ENCODE data around the gene RPAP3.

RPAP3 gene

DNA sequence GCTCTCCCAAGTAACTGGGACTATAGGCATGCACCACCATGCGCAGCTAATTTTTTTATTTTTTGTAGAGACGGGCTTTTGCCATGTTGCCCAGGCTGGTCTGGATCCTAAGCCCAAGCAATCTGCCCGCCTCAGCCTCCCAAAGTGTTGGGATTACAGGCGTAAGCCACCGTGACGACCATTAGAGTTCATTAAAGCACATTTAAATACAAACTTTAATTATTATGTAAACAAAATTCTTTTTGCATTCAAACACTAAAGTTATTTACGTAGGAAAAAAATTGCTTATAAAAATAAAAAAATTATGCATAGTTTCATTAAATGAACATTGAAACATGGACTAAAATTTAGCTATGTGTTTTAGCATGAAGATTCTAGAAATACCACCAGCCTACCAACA, 7.2 kb downstream of the RPAP3 start:
- peaks cover 34% of the 10 kb centered on the region for H3K36me3 ChIP-seq
- H3K4me1 ChIP-seq (ENCODE audit: control insufficient read depth in 1 of 2, insufficient read depth in 1 of 2, low read depth in 1 of 2, low read length in 1 of 2) = peaks cover 10% of the 10 kb centered on the region in 2 experiments

DNA sequence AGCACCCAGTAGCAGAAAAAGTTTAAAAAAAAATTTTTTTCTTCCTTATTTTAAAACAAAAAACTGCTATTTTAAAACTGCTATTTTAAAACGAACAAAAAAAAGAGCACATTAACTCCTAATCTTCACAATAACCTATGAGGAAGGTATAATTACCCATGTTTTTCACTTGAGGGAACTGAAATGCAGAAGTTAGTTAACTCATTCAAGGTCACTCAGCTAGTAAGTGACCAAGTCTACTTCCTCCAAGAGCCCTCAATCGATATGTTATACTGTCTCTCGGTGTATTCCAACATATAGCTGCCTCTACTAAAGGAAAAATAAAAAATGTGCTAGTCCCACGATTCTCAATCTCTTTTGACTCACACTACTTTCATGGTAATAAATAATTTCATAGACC, 7.8 kb downstream of the RPAP3 start:
- peak overlapping the region; percentile 50 for H3K27ac ChIP-seq
- TF ChIP-seq, protein P1, sequence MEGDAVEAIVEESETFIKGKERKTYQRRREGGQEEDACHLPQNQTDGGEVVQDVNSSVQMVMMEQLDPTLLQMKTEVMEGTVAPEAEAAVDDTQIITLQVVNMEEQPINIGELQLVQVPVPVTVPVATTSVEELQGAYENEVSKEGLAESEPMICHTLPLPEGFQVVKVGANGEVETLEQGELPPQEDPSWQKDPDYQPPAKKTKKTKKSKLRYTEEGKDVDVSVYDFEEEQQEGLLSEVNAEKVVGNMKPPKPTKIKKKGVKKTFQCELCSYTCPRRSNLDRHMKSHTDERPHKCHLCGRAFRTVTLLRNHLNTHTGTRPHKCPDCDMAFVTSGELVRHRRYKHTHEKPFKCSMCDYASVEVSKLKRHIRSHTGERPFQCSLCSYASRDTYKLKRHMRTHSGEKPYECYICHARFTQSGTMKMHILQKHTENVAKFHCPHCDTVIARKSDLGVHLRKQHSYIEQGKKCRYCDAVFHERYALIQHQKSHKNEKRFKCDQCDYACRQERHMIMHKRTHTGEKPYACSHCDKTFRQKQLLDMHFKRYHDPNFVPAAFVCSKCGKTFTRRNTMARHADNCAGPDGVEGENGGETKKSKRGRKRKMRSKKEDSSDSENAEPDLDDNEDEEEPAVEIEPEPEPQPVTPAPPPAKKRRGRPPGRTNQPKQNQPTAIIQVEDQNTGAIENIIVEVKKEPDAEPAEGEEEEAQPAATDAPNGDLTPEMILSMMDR (IDR thresholded peaks at IDR 0.05) = no peak
- H3K9me3 ChIP-seq = no peaks in the 10 kb centered on the region
- H3K36me3 ChIP-seq = peaks cover 40% of the 10 kb centered on the region
- H3K4me3 ChIP-seq (ENCODE audit: low read depth in 1 of 2, low read length in 1 of 2) = no peak overlapping the region
- peaks cover 10% of the 10 kb centered on the region in 2 experiments for H3K4me1 ChIP-seq (ENCODE audit: control insufficient read depth in 1 of 2, insufficient read depth in 1 of 2, low read depth in 1 of 2, low read length in 1 of 2)
- no peaks in the 10 kb centered on the region for H3K27me3 ChIP-seq

More for the DNA sequence above, 7.2 kb downstream of the RPAP3 start:
- H3K27ac ChIP-seq = no peak overlapping the region
- H3K27me3 ChIP-seq = no peaks in the 10 kb centered on the region
- H3K9me3 ChIP-seq = no peaks in the 10 kb centered on the region
- no peak overlapping the region for H3K4me3 ChIP-seq (ENCODE audit: low read depth in 1 of 2, low read length in 1 of 2)
- TF ChIP-seq, protein P1 (IDR thresholded peaks at IDR 0.05) = no peak

DNA sequence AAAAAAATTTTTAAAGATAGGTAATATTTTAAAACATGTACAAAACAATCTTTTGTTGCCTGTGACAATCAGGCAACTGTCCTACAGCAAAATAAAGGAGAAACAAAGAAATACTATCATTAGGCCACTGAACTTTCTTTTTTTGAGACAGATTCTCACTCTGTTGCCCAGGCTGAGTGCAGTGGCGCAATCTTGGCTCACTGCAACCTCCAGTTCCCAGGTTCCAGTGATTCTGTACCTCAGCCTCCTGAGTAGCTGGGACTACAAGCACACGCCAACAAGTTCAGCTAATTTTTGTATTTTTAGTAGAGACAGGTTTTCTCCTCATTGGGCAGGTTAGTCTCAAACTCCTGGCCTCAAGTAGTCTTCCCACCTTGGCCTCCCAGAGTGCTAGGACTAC, 16.6 kb downstream of the RPAP3 start:
- TF ChIP-seq, protein P1 (IDR thresholded peaks at IDR 0.05) = no peak
- H3K4me3 ChIP-seq (ENCODE audit: low read depth in 1 of 2, low read length in 1 of 2) = no peak overlapping the region
- peaks cover 52% of the 10 kb centered on the region for H3K36me3 ChIP-seq
- H3K4me1 ChIP-seq (ENCODE audit: control insufficient read depth in 1 of 2, insufficient read depth in 1 of 2, low read depth in 1 of 2, low read length in 1 of 2) = no peaks in the 10 kb centered on the region
- H3K27me3 ChIP-seq = no peaks in the 10 kb centered on the region
- H3K27ac ChIP-seq = no peak overlapping the region
- no peaks in the 10 kb centered on the region for H3K9me3 ChIP-seq

DNA sequence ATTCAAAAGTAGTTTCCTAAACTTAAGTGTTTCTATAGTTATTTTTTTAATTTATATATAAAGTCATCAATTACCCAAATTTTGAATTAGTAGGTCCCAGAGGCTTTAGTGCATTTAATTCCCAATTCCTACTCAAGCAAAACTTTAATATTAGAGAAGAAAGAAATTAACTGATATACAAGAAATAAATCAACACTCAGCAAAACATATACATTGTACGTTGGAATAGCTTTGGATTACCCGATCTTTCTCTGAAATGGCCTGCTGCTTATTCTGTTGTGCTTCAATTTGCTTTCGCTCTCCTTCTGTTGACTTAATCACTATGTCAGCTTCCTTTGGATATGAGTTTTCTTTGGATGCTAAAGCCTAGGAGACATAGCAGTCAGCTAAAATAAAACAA, 18.2 kb downstream of the RPAP3 start:
- TF ChIP-seq, protein P1 (IDR thresholded peaks at IDR 0.05) = no peak
- H3K9me3 ChIP-seq = no peaks in the 10 kb centered on the region
- no peaks in the 10 kb centered on the region for H3K27me3 ChIP-seq
- H3K27ac ChIP-seq = no peak overlapping the region
- H3K36me3 ChIP-seq = peaks cover 46% of the 10 kb centered on the region
- H3K4me3 ChIP-seq (ENCODE audit: low read depth in 1 of 2, low read length in 1 of 2) = no peak overlapping the region
- H3K4me1 ChIP-seq (ENCODE audit: control insufficient read depth in 1 of 2, insufficient read depth in 1 of 2, low read depth in 1 of 2, low read length in 1 of 2) = no peaks in the 10 kb centered on the region

DNA sequence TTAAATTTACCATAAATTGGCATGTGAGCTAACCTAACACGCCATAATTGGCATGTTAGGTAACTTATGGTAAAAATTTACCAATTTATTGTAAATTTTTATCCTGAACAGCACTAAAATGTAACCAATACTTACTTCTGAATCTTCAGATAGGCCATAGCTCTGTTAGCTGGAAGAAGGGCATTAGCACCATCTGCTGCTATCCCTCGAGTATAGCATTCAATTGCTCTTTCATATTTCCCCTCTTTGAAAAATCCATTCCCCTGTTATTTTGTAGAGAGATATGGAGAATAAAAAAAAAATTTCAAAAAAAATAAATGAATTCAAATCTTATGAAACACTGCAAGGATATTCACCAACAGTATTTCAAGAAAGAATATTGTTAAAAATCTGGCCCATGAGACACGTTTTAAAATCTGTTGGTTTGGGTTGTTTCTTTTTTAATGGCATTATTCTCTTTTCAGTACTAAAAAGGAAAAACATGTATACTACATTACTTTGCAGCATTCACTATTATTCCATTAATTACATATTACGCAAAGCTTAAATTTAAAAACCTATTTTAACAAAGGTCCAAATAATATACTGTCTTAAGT, 19.1 kb downstream of the RPAP3 start:
- no peaks in the 10 kb centered on the region for H3K27me3 ChIP-seq
- H3K27ac ChIP-seq = no peak overlapping the region
- peaks cover 45% of the 10 kb centered on the region for H3K36me3 ChIP-seq
- no peaks in the 10 kb centered on the region for H3K9me3 ChIP-seq
- H3K4me3 ChIP-seq (ENCODE audit: low read depth in 1 of 2, low read length in 1 of 2) = no peak overlapping the region
- H3K4me1 ChIP-seq (ENCODE audit: control insufficient read depth in 1 of 2, insufficient read depth in 1 of 2, low read depth in 1 of 2, low read length in 1 of 2) = no peaks in the 10 kb centered on the region
- TF ChIP-seq, protein P1 (IDR thresholded peaks at IDR 0.05) = no peak

All from neutrophil (primary cell).